ENCODE measurements around the gene ING2.
"Not testable (repeated sequence)": the region's sequence is repeated elsewhere in the genome, so short reads cannot be mapped to it uniquely, and the experiment has no call there.

GRCh38 chr4:183463903-183464619, 40.8 kb upstream of the ING2 start:
- TF ChIP-seq CTCF, POLR2A (IDR thresholded peaks at IDR 0.05): not testable (repeated sequence)

Data from testis (tissue), 2 donors.